Thyroid gland (tissue), 4 donors: ENCODE results near the gene CERK.

Source experiments
- POLR2A ChIP-seq, 2 donors: fragments of 450-650 bp; IDR thresholded peaks; one replicate each; pipeline ENCODE4 v1.6.1; 2017; ENCODE audit warnings: antibody characterized with exemption in 2 of 2, mild to moderate bottlenecking in 2 of 2, moderate library complexity in 1 of 2
- TF ChIP-seq, protein P1 (sequence below), 6 experiments: fragments of 200-600 bp in 3 of 6; fragments of 450-650 bp in 3 of 6; sonication (generic) in 3 of 6; IDR thresholded peaks; one replicate each; pipeline ENCODE4 v1.5.1; 2016 to 2019; ENCODE audit warnings: antibody characterized with exemption in 6 of 6, mild to moderate bottlenecking in 2 of 6, inconsistent platforms in 1 of 6, moderate library complexity in 1 of 6

GRCh38 chr22:46739094-46739870, 1.2 kb upstream of the CERK start:
- TF ChIP-seq, protein P1, sequence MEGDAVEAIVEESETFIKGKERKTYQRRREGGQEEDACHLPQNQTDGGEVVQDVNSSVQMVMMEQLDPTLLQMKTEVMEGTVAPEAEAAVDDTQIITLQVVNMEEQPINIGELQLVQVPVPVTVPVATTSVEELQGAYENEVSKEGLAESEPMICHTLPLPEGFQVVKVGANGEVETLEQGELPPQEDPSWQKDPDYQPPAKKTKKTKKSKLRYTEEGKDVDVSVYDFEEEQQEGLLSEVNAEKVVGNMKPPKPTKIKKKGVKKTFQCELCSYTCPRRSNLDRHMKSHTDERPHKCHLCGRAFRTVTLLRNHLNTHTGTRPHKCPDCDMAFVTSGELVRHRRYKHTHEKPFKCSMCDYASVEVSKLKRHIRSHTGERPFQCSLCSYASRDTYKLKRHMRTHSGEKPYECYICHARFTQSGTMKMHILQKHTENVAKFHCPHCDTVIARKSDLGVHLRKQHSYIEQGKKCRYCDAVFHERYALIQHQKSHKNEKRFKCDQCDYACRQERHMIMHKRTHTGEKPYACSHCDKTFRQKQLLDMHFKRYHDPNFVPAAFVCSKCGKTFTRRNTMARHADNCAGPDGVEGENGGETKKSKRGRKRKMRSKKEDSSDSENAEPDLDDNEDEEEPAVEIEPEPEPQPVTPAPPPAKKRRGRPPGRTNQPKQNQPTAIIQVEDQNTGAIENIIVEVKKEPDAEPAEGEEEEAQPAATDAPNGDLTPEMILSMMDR (IDR thresholded peaks at IDR 0.05): peak in 3 of 6 experiments; percentile 22 to 60 (median 31)
- no peak for TF ChIP-seq POLR2A (IDR thresholded peaks at IDR 0.05)
